Suprapubic skin (tissue), 4 donors: ENCODE data around the gene PIH1D2.
"Not testable (repeated sequence)": the region's sequence is repeated elsewhere in the genome, so short reads cannot be mapped to it uniquely, and the experiment has no call there.

Experiments used
- POLR2A ChIP-seq, 2 donors: fragments of 450-650 bp; IDR thresholded peaks; one replicate each; pipeline ENCODE4 v1.6.1; 2017; ENCODE audit warnings: antibody characterized with exemption in 2 of 2, mild to moderate bottlenecking in 2 of 2, moderate library complexity in 2 of 2
- POLR2AphosphoS5 ChIP-seq, 3 donors: sonication (generic); formaldehyde crosslinking; IDR thresholded peaks; one replicate each; pipeline ENCODE4 v1.6.1; 2017; ENCODE audit warnings: antibody characterized with exemption in 3 of 3

GRCh38 chr11:112048256-112048655, 25.6 kb downstream of the PIH1D2 start:
- not testable (repeated sequence) for TF ChIP-seq POLR2A, POLR2AphosphoS5 (IDR thresholded peaks at IDR 0.05)
